Measurements from ENCODE around the gene CELA3A. TPM values are rescaled to one million over a fixed set of nuclear protein-coding genes. Genes with fewer than 3 reads are reported as not detected.

The CELA3A gene
- total and polyA plus RNA-seq, 10 of the 15 experiments (the other 5 are each of a cell fraction or from before 2014, with no cell fraction given), result 7.6 TPM; not detected in 9

DNA sequence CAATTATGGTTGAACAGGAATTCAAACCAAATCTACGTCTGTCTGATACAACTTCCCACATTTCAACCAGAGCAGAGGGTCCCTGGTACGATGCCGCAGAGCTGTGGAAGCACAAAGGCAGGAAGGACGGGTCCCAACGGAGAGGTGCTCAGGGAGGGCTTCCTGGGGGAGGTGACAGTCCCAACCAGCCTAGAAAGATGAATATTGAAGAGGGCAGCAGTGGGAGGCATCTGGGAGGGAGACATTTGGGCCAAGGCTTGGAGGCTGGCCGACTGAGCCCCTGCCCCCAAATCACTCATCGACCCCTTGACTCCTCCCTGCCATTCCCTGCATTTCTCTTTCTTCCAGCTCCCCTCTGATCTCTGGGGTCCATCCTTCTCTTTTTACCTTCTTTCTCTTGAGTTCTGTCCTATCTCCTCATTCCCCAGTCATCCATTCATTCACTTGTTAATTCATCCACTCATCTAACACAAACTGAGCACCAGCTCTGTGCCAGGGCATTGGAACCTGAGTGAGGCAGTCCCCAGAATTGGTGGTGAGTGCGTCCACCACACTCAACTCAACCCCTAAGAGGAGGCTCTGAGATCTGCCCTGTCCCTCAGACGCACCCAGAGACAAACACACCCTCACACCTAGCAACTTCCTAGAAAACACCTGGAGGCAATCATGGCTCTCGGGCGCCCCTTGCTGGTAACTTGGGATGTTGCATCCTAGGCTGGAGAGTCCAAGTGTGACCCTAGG is 37.8 kb upstream of the CELA3A start:
- TF ChIP-seq HDGF (IDR thresholded peaks at IDR 0.05) (peak; percentile 57; the same call in 1 of the 2 replicates), ZNF24 (IDR thresholded peaks at IDR 0.05) (peak; percentile 18; the same call in 1 of the 2 replicates), SMC3 (IDR thresholded peaks at IDR 0.05; ENCODE audit: borderline replicate concordance, low read length) (peak; percentile 81), YY1 (IDR thresholded peaks at IDR 0.05; ENCODE audit: low read depth, low read length) (0 out of 2 replicates have a peak, but pooled peaks have one; percentile 54), RAD21 (IDR thresholded peaks at IDR 0.05; ENCODE audit: insufficient read depth, low read depth, low read length) (peak; percentile 93), NBN (IDR thresholded peaks at IDR 0.05) (0 out of 2 replicates have a peak, but pooled peaks have one; percentile 44), RELA (IDR thresholded peaks at IDR 0.05; ENCODE audit: borderline replicate concordance, partially characterized antibody) (peak; percentile 19), NFYA (IDR thresholded peaks at IDR 0.05; ENCODE audit: borderline replicate concordance, low read depth, low read length) (no peak), NR2F1 (conservative IDR thresholded peaks at IDR 0.05) (no peak), TBL1XR1 (IDR thresholded peaks at IDR 0.05; ENCODE audit: low read depth, low read length) (no peak)
- TF ChIP-seq, protein P1, sequence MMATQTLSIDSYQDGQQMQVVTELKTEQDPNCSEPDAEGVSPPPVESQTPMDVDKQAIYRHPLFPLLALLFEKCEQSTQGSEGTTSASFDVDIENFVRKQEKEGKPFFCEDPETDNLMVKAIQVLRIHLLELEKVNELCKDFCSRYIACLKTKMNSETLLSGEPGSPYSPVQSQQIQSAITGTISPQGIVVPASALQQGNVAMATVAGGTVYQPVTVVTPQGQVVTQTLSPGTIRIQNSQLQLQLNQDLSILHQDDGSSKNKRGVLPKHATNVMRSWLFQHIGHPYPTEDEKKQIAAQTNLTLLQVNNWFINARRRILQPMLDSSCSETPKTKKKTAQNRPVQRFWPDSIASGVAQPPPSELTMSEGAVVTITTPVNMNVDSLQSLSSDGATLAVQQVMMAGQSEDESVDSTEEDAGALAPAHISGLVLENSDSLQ (IDR thresholded peaks at IDR 0.05), result peak; percentile 69
- TF ChIP-seq, protein P2, sequence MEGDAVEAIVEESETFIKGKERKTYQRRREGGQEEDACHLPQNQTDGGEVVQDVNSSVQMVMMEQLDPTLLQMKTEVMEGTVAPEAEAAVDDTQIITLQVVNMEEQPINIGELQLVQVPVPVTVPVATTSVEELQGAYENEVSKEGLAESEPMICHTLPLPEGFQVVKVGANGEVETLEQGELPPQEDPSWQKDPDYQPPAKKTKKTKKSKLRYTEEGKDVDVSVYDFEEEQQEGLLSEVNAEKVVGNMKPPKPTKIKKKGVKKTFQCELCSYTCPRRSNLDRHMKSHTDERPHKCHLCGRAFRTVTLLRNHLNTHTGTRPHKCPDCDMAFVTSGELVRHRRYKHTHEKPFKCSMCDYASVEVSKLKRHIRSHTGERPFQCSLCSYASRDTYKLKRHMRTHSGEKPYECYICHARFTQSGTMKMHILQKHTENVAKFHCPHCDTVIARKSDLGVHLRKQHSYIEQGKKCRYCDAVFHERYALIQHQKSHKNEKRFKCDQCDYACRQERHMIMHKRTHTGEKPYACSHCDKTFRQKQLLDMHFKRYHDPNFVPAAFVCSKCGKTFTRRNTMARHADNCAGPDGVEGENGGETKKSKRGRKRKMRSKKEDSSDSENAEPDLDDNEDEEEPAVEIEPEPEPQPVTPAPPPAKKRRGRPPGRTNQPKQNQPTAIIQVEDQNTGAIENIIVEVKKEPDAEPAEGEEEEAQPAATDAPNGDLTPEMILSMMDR (IDR thresholded peaks at IDR 0.05 in 2 of 3, conservative IDR thresholded peaks at IDR 0.05 in 1 of 3; ENCODE audit: control insufficient read depth in 2 of 3, extremely low read depth in 1 of 3, insufficient read depth in 1 of 3, low read depth in 3 of 3, low read length in 3 of 3), result peak; percentile 84 to 89 (median 87)
- H2AFZ ChIP-seq (ENCODE audit: control insufficient read depth, low read depth, low read length), result peak overlapping the region; percentile 70
- ChIA-PET POLR2A (no interaction called here), CTCF (interaction anchor here (0.7 to 1.5 kb wide), 8 partner anchors 60 to 302 kb away, joined by 3 to 6 read pairs (median 3); partner anchors contain the start of genes RAP1GAP and USP48), SMC1A (ENCODE audit: uncharacterized antibody, unreplicated experiment) (interaction anchor here (1.5 kb wide), 1 partner anchor 260 kb away, joined by 5 read pairs; no protein-coding TSS in a partner anchor), RAD21 (ENCODE audit: unreplicated experiment) (interaction anchor here (0.7 kb wide), 1 partner anchor 146 kb away, joined by 3 read pairs; no protein-coding TSS in a partner anchor)
- H3K9me3 ChIP-seq (replicated peaks; ENCODE audit: control insufficient read depth, insufficient read depth, low read length), result no peaks in the 10 kb centered on the region
- in situ Hi-C loops (cut with MboI), result no loop called here
- peak; percentile 26 for DNase-seq (ENCODE audit: low read depth, low spot score)
- no TSS peak for BruUV-seq (replicated peaks)
- H3K4me2 ChIP-seq (ENCODE audit: control insufficient read depth, insufficient read depth), result 0 out of 2 replicates have a peak overlapping the region, but pooled peaks have one; percentile 8
- H3K4me3 ChIP-seq, result no peak overlapping the region
- H3K36me3 ChIP-seq (ENCODE audit: control insufficient read depth in 2 of 2, insufficient read depth in 2 of 2, low read length in 1 of 2), result no peaks in the 10 kb centered on the region
- H3K9ac ChIP-seq (ENCODE audit: control insufficient read depth, insufficient read depth, low read length), result no peak overlapping the region
- FAIRE-seq, result peak; percentile 96
- 43% methylated on average over 11 of the region's 11 CpGs for WGBS (ENCODE audit: insufficient coverage, insufficient replicate concordance, low lambda C conversion rate, missing lambda C conversion rate)
- H3K27me3 ChIP-seq (replicated peaks in 1 of 2; ENCODE audit: control insufficient read depth in 2 of 2, insufficient read depth in 2 of 2, low read length in 1 of 2), result no peaks in the 10 kb centered on the region
- no peaks in the 10 kb centered on the region for H3K79me2 ChIP-seq (ENCODE audit: control insufficient read depth, insufficient read depth, low read length)
- ATAC-seq, result peak; percentile 98
- no peaks in the 10 kb centered on the region for H3K4me1 ChIP-seq (ENCODE audit: control insufficient read depth, insufficient read depth, low read length)
- intact Hi-C loops (cut with micrococcal nuclease; ENCODE audit: unreplicated experiment), result loop anchor here (1.0 to 10.0 kb wide), 3 partner anchors 179 to 304 kb away; partner anchors contain the start of gene USP48
- H3K27ac ChIP-seq (ENCODE audit: control insufficient read depth, insufficient read depth), result no peak overlapping the region
- no peaks in the 10 kb centered on the region for H4K20me1 ChIP-seq (ENCODE audit: control insufficient read depth, insufficient read depth)

Measured in GM12878 (cell line).